Neural cell (in vitro differentiated cells): ENCODE measurements around the gene GOLT1B. TPM values are rescaled to one million over a fixed set of nuclear protein-coding genes. Genes with fewer than 3 reads are reported as not detected.

Source experiments
- H2AFZ ChIP-seq: fragments of 200-600, 300-800 bp; sonication (generic), shearing (Covaris generic); 2 replicates; pipeline ENCODE4 v1.6.0; 2014; ENCODE audit warnings: low read depth, mild to moderate bottlenecking, antibody characterized with exemption, low read length, moderate library complexity
- H3F3A ChIP-seq: fragments of 200-600 bp; shearing (Covaris generic); 2 replicates; pipeline ENCODE4 v1.6.1; 2016; ENCODE audit warnings: mild to moderate bottlenecking, moderate library complexity, mixed read lengths, antibody characterized with exemption, low read length; ENCODE audit not compliant: insufficient read depth, poor library complexity, severe bottlenecking
- H3K27ac ChIP-seq: fragments of 200-600, 300-800 bp; sonication (generic), shearing (Covaris generic); 2 replicates; pipeline ENCODE4 v1.5.1; 2014; ENCODE audit warnings: mild to moderate bottlenecking, low read length, moderate library complexity
- H3K27me3 ChIP-seq: fragments of 300-800, 200-600 bp; sonication (generic), shearing (Covaris generic); 2 replicates; pipeline ENCODE4 v1.6.0; 2014; ENCODE audit warnings: mild to moderate bottlenecking, low read depth, low read length, moderate library complexity; ENCODE audit not compliant: insufficient read depth
- H3K36me3 ChIP-seq: fragments of 300-800, 200-600 bp; sonication (generic), shearing (Covaris generic); 2 replicates; pipeline ENCODE4 v1.5.1; 2014; ENCODE audit warnings: mild to moderate bottlenecking, antibody characterized with exemption, low read length, moderate library complexity; ENCODE audit not compliant: insufficient read depth
- H3K4me2 ChIP-seq: fragments of 300-800, 200-600 bp; sonication (generic), shearing (Covaris generic); 2 replicates; pipeline ENCODE4 v1.6.0; 2014; ENCODE audit warnings: mild to moderate bottlenecking, low read length
- H3K4me3 ChIP-seq: fragments of 300-800, 200-600 bp; sonication (generic), shearing (Covaris generic); 2 replicates; pipeline ENCODE4 v1.5.1; 2014; ENCODE audit warnings: mild to moderate bottlenecking, low read length, moderate library complexity
- H3K79me2 ChIP-seq: fragments of 200-600 bp; shearing (Covaris generic); replicated peaks from 2 replicates; pipeline ENCODE4 v1.6.0; 2014; ENCODE audit warnings: mild to moderate bottlenecking, low read length, moderate library complexity; ENCODE audit not compliant: insufficient read depth
- H3K9ac ChIP-seq: fragments of 300-800, 200-600 bp; sonication (generic), shearing (Covaris generic); 2 replicates; pipeline ENCODE4 v1.6.1; 2016; ENCODE audit warnings: mild to moderate bottlenecking, low read length, mixed read lengths
- H3K9me2 ChIP-seq: fragments of 200-600 bp; shearing (Covaris generic); 2 replicates; pipeline ENCODE4 v1.6.1; 2016; ENCODE audit warnings: mild to moderate bottlenecking, low read length, mixed read lengths; ENCODE audit not compliant: insufficient read depth
- H3K9me3 ChIP-seq: fragments of 200-600, 300-800 bp; sonication (generic), shearing (Covaris generic); 2 replicates; pipeline ENCODE4 v1.6.1; 2016; ENCODE audit warnings: mild to moderate bottlenecking, mixed run types, low read length, moderate library complexity, mixed read lengths
- H4K20me1 ChIP-seq: fragments of 200-600 bp; shearing (Covaris generic); 2 replicates; pipeline ENCODE4 v1.6.1; 2016; ENCODE audit warnings: mild to moderate bottlenecking, mixed run types; ENCODE audit not compliant: insufficient read depth
- EP300 ChIP-seq: fragments of 450-650 bp; conservative IDR thresholded peaks from 2 replicates; pipeline ENCODE4 v1.6.1; 2014; ENCODE audit warnings: antibody characterized with exemption, mild to moderate bottlenecking, moderate library complexity; ENCODE audit not compliant: poor library complexity, severe bottlenecking
- EZH2 ChIP-seq: fragments of 200-600, 300-800 bp; shearing (Covaris generic), sonication (generic); IDR thresholded peaks from 2 replicates; pipeline ENCODE4 v1.6.1; 2014; ENCODE audit warnings: antibody characterized with exemption, low read length, borderline replicate concordance, mild to moderate bottlenecking; ENCODE audit not compliant: insufficient read depth, poor library complexity, severe bottlenecking
- MXI1 ChIP-seq: fragments of 450-650 bp; conservative IDR thresholded peaks from 2 replicates; pipeline ENCODE4 v1.6.1; 2014; ENCODE audit warnings: antibody characterized with exemption, mild to moderate bottlenecking; ENCODE audit not compliant: poor library complexity, severe bottlenecking
- POLR2AphosphoS5 ChIP-seq: IDR thresholded peaks from 2 replicates; pipeline ENCODE4 v1.6.1; 2012
- RAD21 ChIP-seq: fragments of 450-650 bp; conservative IDR thresholded peaks from 2 replicates; pipeline ENCODE4 v1.6.1; 2014; ENCODE audit warnings: antibody characterized with exemption, mild to moderate bottlenecking, moderate library complexity
- SMC3 ChIP-seq: fragments of 450-650 bp; conservative IDR thresholded peaks from 2 replicates; pipeline ENCODE4 v1.6.1; 2014; ENCODE audit warnings: antibody characterized with exemption, mild to moderate bottlenecking, moderate library complexity; ENCODE audit not compliant: poor library complexity
- TAF1 ChIP-seq: IDR thresholded peaks from 2 replicates; pipeline ENCODE4 v1.6.1; 2012; ENCODE audit warnings: low read depth
- polyA plus RNA-seq: library from polyadenylated mRNA; depleted of rRNA; stranded (reverse); fragments of >200 nt; gene quantifications from 2 replicates; pipeline ENCODE4 v1.2.3, GENCODE V29; 2014
- TF ChIP-seq, protein P1 (sequence below): IDR thresholded peaks from 2 replicates; pipeline ENCODE4 v1.6.1; 2012; ENCODE audit warnings: borderline replicate concordance
- TF ChIP-seq, protein P2 (sequence below): fragments of 450-650 bp; IDR thresholded peaks from 2 replicates; pipeline ENCODE4 v1.5.1; 2014; ENCODE audit warnings: antibody characterized with exemption, mild to moderate bottlenecking, moderate library complexity; ENCODE audit not compliant: poor library complexity, severe bottlenecking

GOLT1B gene
- polyA plus RNA-seq, 1 donor from 2014 or later = 203 TPM

DNA sequence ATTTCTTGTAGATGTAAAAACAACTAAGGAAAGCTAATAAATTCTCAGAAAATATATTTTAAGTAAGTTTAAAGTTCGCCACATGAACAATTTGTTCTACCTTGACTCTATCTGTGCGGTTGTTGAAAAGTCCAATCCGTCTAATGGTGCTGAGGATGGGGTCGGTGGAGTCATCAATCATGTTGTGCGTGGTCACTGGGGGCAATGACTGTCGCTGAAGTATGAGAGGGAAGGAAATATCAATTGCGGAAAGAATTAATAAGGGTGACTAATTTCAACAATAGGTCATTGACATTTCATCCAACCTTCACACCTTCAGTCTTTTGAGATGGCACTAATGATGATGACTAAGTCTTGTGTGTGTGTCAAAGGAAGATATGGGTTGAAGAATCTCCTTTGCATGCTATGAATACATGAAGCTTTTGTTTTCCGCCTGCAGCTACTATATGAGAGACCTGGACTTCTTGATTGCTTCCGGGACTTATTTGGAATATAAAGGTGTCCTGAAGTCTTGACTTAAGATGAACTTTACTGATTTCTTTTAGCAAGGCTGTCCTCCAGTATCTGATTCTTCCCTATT is 56.6 kb downstream of the GOLT1B start:
- no peak for TF ChIP-seq RAD21
- TF ChIP-seq, protein P1, sequence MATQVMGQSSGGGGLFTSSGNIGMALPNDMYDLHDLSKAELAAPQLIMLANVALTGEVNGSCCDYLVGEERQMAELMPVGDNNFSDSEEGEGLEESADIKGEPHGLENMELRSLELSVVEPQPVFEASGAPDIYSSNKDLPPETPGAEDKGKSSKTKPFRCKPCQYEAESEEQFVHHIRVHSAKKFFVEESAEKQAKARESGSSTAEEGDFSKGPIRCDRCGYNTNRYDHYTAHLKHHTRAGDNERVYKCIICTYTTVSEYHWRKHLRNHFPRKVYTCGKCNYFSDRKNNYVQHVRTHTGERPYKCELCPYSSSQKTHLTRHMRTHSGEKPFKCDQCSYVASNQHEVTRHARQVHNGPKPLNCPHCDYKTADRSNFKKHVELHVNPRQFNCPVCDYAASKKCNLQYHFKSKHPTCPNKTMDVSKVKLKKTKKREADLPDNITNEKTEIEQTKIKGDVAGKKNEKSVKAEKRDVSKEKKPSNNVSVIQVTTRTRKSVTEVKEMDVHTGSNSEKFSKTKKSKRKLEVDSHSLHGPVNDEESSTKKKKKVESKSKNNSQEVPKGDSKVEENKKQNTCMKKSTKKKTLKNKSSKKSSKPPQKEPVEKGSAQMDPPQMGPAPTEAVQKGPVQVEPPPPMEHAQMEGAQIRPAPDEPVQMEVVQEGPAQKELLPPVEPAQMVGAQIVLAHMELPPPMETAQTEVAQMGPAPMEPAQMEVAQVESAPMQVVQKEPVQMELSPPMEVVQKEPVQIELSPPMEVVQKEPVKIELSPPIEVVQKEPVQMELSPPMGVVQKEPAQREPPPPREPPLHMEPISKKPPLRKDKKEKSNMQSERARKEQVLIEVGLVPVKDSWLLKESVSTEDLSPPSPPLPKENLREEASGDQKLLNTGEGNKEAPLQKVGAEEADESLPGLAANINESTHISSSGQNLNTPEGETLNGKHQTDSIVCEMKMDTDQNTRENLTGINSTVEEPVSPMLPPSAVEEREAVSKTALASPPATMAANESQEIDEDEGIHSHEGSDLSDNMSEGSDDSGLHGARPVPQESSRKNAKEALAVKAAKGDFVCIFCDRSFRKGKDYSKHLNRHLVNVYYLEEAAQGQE = no peak
- TF ChIP-seq, protein P2, sequence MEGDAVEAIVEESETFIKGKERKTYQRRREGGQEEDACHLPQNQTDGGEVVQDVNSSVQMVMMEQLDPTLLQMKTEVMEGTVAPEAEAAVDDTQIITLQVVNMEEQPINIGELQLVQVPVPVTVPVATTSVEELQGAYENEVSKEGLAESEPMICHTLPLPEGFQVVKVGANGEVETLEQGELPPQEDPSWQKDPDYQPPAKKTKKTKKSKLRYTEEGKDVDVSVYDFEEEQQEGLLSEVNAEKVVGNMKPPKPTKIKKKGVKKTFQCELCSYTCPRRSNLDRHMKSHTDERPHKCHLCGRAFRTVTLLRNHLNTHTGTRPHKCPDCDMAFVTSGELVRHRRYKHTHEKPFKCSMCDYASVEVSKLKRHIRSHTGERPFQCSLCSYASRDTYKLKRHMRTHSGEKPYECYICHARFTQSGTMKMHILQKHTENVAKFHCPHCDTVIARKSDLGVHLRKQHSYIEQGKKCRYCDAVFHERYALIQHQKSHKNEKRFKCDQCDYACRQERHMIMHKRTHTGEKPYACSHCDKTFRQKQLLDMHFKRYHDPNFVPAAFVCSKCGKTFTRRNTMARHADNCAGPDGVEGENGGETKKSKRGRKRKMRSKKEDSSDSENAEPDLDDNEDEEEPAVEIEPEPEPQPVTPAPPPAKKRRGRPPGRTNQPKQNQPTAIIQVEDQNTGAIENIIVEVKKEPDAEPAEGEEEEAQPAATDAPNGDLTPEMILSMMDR = no peak
- no peak for TF ChIP-seq EZH2
- no peak for TF ChIP-seq SMC3
- no peak for TF ChIP-seq TAF1
- TF ChIP-seq POLR2AphosphoS5 = no peak
- TF ChIP-seq MXI1 = no peak
- no peak overlapping the region for H2AFZ ChIP-seq
- no peaks in the 10 kb centered on the region for H4K20me1 ChIP-seq
- H3K9me2 ChIP-seq = no peaks in the 10 kb centered on the region
- H3K4me2 ChIP-seq = no peak overlapping the region
- no peaks in the 10 kb centered on the region for H3K27me3 ChIP-seq
- H3K9ac ChIP-seq = no peak overlapping the region
- no peaks in the 10 kb centered on the region for H3K79me2 ChIP-seq
- H3K36me3 ChIP-seq = no peaks in the 10 kb centered on the region
- H3K4me3 ChIP-seq = no peak overlapping the region
- H3K9me3 ChIP-seq = no peaks in the 10 kb centered on the region
- no peaks in the 10 kb centered on the region for H3F3A ChIP-seq
- no peak overlapping the region for H3K27ac ChIP-seq

DNA sequence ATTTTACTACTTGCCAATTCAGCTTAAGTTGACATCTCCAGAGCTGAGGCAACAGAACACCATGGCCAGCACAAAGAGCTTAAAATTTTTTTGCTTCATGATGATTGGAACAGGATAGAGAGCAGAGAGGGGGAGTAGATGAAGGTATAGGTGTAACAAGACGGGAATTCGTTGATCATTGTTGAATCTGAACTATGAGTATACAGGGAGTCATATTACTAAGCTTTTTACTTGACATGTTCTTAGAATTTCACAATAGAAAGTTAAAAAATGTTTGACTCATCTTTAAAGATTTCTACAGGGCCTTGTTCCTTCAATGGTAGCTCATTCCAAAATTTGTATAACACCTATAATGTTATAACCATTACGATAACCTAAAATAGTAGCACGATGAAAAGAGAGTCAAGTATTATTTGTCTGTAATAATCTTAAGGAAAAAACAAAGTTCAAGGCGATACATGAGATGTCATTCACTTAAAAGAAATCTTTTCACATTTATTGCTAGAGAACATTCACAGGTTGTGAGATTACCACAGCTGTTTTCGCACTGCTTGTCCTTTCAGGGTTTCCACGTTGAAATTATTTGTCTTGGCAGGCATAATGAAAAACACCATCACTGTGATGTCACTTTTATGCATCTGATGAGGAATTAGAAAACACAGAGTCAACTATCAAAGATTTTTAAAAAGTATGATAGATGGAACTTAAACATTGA is 58.4 kb downstream of the GOLT1B start:
- no peak overlapping the region for H2AFZ ChIP-seq
- H3K79me2 ChIP-seq = no peaks in the 10 kb centered on the region
- H3K9ac ChIP-seq = no peak overlapping the region
- H3K9me2 ChIP-seq = no peaks in the 10 kb centered on the region
- no peaks in the 10 kb centered on the region for H3K27me3 ChIP-seq
- H4K20me1 ChIP-seq = no peaks in the 10 kb centered on the region
- no peak overlapping the region for H3K4me3 ChIP-seq
- no peak overlapping the region for H3K27ac ChIP-seq
- H3K4me2 ChIP-seq = no peak overlapping the region
- TF ChIP-seq TAF1 (no peak), POLR2AphosphoS5 (no peak), SMC3 (no peak), RAD21 (no peak), EZH2 (no peak), EP300 (no peak), MXI1 (no peak)
- TF ChIP-seq, protein P1 = no peak
- TF ChIP-seq, protein P2 = no peak
- H3K36me3 ChIP-seq = no peaks in the 10 kb centered on the region
- no peaks in the 10 kb centered on the region for H3F3A ChIP-seq
- H3K9me3 ChIP-seq = no peaks in the 10 kb centered on the region
